ENCODE data around the gene CECR2.

Gene CECR2

GRCh38 chr22:17470880-17471500 lies 101.7 kb downstream of the CECR2 start:
- DNase-seq (ENCODE audit: low read depth) = no peak

- DNase-seq (ENCODE audit: low read depth) = no peak
These were observed 102.8 kb downstream of the CECR2 start for GRCh38 chr22:17471886-17472535.

- DNase-seq (ENCODE audit: low read depth) = no peak
These were observed 103.7 kb downstream of the CECR2 start for GRCh38 chr22:17472932-17473331.

GRCh38 chr22:17475318-17476230 lies 106.3 kb downstream of the CECR2 start:
- DNase-seq (ENCODE audit: low read depth) = no peak

DNA sequence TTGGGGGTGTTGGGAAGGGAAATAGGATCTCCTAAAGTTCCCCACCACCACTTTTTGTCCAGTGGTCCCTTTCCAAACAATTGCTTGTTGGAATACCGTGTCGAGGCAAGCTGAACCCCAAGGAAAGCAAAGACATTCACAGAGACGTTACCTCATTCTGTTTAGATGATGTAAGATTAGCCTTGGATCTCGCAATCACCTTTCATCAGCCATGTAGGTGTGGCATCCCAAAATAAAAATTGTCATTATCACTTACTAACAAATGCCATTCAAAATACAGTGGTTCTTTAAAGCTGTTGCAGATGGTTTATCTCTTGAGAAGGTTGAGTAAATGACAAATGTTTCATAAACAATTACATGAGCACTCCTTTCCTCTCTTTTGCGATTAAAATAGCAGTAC lies 107.6 kb downstream of the CECR2 start:
- no peak for DNase-seq (ENCODE audit: low read depth)

GRCh38 chr22:17477391-17477833 lies 108.2 kb downstream of the CECR2 start:
- no peak for DNase-seq (ENCODE audit: low read depth)

GRCh38 chr22:17479135-17479534 lies 109.9 kb downstream of the CECR2 start:
- DNase-seq (ENCODE audit: low read depth) = no peak

- no peak for DNase-seq (ENCODE audit: low read depth)
These were observed 112.2 kb downstream of the CECR2 start for GRCh38 chr22:17481424-17481823.

DNA sequence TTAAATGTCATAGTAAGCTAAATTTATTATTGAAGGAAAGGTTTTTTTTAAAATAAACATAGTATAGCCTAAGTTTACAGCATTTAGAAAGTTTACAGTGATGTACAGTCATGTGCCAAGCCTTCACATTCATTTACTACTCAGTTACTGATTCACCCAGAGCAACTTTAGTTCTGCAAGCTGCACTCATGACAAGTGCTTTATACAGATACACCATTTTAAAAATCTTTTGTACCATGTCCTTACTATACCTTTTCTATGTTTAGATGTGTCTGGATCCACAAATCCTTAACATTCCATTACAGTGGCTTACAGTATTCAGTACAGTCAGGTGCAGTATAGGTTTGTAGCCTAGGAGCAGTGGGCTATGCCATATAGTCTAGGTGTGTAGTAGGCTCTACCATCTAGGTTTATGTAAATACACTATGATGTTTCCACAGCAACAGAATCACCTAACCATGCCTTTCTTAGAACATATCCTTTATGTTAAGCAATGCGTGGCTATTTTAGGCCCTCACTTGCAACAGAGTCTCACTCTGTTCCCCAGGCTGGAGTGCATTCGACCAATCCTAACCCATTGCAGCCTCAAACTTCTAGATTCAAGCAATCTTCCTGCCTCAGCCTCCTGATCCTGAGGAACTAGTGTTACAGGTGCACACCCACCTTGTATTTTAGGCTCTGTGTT lies 114.6 kb downstream of the CECR2 start:
- DNase-seq (ENCODE audit: low read depth) = no peak

DNA sequence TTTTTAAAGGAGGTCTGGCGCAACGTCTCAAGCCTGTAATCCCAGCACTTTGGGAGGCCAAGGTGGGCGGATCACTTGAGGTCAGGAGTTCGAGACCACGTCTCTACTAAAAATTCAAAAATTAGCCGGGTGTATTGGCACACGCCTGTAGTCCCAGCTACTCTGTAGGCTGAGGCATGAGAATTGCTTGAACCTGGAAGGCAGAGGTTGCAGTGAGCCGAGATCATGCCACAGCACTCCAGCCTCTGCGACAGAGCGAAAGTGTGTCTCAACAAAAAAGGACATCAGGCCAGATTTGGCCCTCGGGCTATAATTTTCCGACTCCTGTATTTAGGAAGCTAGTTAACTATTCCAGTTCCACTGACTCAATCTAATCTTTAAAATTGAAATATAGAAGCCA lies 115.3 kb downstream of the CECR2 start:
- no peak for DNase-seq (ENCODE audit: low read depth)

DNA sequence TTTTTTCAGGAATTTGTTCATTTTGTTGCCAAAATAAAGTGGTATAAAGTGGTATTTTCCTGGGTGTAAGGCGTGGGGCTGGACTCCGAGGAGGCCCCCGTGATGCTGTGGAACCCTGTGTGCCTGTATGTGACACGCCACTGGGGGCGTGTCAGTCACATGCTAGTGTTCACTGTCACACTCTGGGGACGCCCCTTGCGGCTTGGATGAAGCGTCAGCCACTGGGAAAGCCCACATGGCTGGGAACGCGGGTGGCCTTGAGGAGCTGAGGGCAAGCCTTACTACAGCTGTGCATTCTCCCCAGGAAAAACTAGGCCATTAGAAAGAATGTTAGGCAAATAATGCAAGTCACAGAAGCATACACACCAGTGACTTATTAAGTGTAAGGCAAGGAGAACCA lies 117.1 kb downstream of the CECR2 start:
- DNase-seq (ENCODE audit: low read depth) = no peak

GRCh38 chr22:17486719-17487118 lies 117.5 kb downstream of the CECR2 start:
- no peak for DNase-seq (ENCODE audit: low read depth)

DNA sequence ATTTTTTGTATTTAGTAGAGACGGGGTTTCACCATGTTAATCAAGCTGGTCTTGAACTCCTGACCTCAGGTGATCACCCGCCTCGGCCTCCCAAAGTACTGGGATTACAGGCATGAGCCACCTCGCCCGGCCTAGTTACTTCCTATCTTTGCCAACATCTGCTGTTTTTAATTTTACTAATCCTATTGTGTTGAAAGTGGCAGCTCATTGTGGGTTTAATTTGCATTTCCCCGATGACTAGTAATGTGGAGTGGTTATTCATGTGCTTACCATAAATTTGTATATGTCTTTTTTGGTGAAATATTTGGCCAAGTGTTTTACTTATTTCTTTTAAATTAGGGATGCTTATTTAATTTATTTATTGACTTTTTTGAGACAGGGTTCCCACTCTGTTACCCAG lies 119.8 kb downstream of the CECR2 start:
- DNase-seq (ENCODE audit: low read depth) = no peak

GRCh38 chr22:17491090-17491640 lies 121.9 kb downstream of the CECR2 start:
- DNase-seq (ENCODE audit: low read depth) = no peak

DNA sequence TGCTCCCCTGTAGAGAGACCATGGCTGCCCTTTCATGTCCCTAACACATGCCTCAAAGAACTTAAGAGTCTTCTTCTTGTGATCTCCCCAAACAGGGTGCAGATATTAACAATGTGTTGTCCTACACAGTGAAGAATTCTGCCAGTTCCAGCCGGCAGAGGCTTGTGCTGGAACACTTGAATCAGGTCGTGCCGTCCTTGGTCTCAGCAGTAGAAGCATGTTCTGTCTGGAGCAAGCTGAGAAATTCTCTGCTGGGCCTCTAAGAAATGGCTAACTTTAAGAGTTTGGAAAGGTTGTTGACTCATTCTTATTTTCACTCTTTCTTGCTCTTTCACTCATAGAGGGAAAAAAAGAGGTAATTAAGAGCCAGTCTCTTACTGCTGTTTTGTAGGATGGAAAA lies 123.0 kb downstream of the CECR2 start:
- DNase-seq (ENCODE audit: low read depth) = no peak

GRCh38 chr22:17493419-17493981 lies 124.2 kb downstream of the CECR2 start:
- DNase-seq (ENCODE audit: low read depth) = no peak

DNA sequence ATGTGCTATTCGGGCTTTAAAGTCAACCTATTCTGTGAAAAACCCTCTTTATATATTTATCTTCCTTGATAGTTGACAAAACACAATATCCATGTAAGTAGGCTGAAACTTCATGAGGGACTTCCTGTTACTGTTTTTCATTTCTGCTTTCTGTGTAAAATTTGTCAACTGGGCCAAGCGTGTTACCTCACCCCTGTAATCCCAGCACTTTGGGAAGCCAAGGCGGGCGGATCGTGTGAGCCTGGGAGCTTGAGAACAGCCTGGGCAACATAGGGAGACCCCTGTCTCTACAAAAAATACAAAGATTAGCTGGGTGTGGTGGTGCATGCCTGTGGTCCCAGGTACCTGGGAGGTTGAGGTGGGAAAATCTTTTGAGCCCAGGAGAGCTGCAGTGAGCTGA lies 127.6 kb downstream of the CECR2 start:
- DNase-seq (ENCODE audit: low read depth) = no peak

- DNase-seq (ENCODE audit: low read depth) = peak; percentile 64
These were observed 132.5 kb downstream of the CECR2 start for GRCh38 chr22:17501679-17502285.

- DNase-seq (ENCODE audit: low read depth) = no peak
These were observed 138.8 kb downstream of the CECR2 start for GRCh38 chr22:17508110-17508509.

DNA sequence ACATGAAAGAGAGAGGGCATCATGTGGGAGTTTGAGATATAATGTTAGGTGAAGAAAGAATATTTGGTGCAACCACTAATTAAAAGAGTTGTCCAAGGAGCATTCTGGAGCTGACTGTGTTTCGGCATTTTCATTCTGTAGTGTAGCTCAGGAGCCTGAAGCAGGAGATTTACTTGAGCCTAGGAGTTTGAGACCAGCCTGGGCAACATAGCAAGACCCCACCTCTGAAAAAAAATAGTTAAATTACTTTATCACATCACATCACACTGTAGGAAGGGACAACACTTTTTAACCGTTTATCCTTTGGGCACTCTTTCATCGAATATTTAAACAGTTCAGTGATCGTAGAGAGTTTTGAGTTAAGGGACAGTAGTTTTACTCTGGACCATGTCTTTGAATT lies 143.7 kb downstream of the CECR2 start:
- DNase-seq (ENCODE audit: low read depth) = no peak

DNA sequence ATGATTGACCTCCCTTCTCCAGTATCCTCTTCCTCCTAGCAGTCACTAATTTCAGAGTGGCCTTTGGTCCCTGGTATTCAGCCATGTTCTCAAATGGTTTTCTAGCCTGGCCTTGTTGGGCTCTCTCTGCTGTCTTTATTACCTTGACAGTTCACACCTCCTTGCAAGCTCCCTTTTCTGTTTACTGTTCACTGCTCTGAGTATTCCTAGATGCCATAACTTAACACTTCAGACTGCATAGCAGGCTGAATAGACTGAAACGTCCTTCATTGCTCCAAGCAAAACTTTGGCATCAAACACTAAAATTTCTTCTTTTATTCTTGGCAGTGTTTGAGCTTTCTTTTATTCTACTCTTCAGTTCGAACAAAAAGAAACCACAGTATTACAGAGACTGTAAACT lies 144.4 kb downstream of the CECR2 start:
- no peak for DNase-seq (ENCODE audit: low read depth)
